ENCODE measurements around the gene CTRB1. TPM values are rescaled to one million over a fixed set of nuclear protein-coding genes. Genes with fewer than 3 reads are reported as not detected.

The CTRB1 gene
- polyA plus RNA-seq, 4 donors, result 0.04 TPM; not detected in 3

DNA sequence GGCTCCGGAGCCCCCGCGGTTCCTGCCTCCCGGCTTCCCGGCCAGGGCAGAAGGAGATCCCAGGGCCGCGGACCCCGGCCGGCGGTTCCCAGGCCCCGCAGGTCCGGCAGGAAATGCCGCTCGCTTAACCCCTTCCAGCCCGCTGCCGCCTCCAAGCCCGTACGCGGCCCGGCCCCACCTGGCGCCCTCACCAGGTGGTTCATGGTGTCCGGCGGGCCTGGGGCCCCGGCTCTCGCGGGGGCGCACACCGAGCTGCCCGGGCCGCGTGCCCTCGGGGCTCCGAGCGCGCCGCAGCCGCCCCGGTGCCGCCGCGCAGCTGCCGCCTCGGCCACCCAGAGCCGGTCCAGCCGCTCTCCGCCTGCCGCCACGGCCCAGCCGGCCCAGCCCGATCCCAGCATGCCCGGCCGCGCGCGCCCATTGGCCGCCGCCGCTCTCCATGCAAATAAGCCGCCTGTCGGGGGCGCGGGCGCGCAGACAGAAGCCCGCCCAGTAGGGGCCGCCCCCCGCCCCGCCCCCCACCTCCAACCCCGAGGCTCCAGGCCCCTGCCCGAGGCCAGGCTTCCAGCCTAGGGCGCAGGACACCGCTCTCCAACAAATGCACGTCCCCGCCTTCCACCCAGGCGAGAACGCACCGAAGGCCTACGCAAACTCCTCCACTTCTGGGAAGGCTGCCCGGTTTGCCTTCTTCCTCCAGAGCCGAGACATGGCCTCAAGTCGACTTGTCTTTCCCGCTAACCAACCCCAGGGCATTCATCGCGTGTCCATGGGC is 32.7 kb downstream of the CTRB1 start, which contains the start of gene BCAR1:
BCAR1 (minus strand) TSS at position 345 of the 769 bp plus-strand sequence; CDS start at position 203, 142 bp downstream.
- DNase-seq (ENCODE audit: low read depth in 4 of 4, low spot score in 3 of 4), result peak in 3 of 4 donors; percentile 74 to 82 (median 79)

DNA sequence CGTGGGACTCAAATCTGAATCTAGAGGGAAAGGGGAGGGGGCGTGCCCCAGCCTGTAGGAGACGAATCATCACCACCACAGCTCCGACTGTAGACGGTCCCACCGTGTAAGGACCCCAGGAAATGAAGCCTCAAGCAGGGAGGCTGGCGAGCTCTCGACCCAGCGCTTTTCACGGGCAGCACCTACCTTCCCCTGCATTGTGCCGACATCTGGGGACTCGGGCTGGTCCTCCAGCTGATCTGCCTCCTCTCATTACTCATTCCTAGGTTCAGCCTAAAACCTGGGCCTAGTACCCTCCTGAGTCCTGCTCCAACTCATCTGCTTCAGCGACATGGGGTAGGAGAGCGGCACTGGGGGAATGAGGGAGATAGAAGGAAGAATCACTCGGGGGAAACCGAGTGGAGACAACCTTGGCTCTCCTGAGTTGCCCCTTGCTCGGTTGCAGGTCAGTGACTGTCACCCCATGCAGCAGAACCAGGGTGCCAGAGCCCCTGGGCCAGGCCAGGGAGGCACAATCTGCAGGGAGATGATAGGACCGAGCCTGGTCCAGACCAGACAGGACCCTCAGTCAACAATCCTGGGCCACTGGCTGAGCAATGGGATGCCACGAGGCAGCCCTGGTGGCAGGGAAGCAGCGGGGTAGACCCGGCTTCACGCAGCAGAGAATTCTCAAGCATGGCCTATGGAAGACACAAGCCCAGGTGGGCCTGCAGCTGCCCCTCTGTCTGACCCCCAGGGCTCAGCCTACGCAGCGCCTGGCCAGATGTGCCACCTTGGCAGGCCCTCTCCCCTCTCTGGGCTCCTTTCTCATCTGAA is 33.5 kb downstream of the CTRB1 start:
- DNase-seq (ENCODE audit: low read depth in 4 of 4, low spot score in 3 of 4), result no peak

DNA sequence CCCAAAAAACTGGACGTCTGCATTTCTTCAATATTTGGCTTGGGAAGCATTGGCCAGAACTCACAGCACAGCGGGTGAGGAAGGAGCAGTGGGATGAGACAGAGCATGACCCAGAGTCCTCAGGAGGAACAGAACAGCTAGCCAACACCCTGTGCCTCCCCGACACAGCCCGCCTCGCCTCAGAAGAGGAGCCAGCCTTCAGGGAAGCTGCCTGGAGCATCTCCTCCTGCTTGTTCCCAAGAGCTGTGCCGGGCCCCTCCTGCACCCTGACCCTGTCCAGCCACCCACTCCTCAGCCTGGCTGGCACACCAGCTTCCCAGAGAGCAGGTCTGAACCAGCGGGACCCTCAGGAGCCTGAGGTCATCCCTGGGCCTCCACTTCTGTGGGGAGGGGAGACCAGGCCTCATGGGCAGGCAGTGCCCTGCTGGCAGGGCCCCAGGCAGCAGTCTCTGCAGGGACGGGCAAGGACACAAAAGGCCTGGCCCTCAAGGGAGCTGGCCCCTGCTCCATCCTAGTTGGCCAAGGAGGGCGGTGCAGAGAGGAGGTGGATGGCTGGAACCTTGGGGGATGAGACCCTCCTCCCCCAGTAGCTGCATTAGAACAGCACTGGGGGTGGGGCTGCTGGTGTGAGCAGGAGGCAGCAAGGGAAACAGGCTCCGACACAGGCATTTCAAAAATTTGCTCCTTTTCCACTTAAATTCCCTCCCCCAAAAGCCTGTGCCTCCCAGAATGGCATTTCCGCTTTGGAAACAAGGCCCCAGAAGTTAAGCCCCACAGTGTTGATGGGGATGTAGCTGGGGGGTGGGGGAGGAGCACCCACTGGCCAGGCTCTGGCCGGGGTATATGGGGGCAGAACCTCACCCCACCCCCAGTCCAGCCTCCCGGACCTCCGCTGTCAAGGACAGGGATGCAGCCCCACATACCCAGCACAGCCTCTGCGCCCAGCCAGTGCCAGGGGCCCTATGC is 34.4 kb downstream of the CTRB1 start:
- DNase-seq (ENCODE audit: low read depth in 4 of 4, low spot score in 3 of 4), result no peak

DNA sequence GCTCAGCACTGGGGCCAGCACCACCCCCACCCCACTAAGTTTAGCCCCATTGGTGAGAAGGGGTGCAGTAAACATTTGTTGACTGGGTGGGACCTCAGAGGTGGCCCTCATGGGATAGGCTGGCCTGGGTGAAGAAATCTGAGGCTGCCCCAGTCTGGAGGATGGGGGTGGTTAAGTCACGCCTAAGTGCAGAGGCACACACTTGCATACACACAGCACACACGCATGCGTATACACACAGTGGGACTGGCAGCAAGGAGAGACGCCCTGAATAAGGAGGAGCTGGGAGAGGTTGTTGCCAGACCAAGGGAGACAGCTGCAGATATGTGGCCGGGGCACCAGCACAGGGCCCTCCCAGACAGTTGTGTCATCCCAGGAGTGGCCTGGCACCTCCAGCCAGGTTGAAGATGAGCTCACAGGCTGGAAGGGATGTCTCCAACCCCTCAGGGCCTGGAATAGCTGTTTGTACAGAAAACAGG is 35.6 kb downstream of the CTRB1 start:
- no peak for DNase-seq (ENCODE audit: low read depth in 4 of 4, low spot score in 3 of 4)

DNA sequence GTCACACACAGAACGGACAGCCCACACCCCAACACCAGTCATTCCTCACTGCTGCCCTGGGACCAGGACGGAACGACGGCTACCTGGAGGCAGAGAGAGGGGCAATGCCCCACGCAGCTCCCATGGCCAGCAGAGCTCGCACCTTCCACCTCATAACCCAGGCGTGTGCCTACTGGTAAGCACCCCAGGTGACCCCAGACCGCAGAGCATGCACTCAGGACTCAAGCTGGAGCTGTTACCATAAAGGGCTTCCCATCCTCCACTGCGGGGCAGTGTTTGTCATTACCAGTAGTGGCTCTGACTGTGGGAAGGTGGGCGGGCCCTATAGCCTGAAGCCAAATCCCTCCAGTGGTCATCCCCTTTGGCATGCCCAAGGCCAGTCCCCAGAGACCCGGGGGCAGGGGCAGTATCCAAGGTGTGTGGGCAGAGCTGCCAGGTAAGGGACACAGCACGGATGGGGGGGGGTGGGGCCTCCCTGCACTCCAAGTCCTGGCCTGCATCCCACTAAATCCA is 37.3 kb downstream of the CTRB1 start:
- DNase-seq (ENCODE audit: low read depth in 4 of 4, low spot score in 3 of 4), result no peak

DNA sequence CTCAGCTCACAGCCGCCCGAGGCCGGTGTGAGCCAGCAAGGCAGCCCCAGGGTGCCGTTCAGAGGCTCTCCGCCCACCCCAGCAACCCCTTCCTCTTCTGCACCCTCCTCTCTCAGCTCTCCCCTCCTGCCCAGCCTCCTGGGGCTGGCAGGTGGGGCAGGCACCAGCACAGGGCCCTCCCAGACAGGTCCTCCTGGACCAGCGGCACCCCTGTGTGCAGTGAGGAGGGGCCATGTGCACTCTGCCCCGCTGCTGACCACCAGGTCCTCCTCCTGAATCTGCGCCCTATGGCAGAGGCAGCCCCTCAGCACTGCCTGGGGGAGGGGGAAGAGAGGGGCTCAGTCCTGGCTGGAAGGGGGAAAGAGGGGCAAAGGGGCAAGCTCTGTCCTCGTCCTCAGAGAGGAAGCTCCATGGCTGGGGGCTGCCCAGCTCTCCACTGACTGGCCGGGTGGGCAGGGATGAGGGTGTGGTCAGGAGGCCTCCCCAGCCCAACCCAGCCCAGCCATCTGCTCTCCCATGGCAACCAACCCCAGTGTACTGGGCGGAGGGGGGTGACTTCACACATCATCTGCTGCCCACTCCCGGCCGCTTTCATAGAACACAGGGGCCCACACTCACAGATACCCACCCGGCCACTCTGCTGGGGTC is 38.0 kb downstream of the CTRB1 start:
- no peak for DNase-seq (ENCODE audit: low read depth in 4 of 4, low spot score in 3 of 4)

DNA sequence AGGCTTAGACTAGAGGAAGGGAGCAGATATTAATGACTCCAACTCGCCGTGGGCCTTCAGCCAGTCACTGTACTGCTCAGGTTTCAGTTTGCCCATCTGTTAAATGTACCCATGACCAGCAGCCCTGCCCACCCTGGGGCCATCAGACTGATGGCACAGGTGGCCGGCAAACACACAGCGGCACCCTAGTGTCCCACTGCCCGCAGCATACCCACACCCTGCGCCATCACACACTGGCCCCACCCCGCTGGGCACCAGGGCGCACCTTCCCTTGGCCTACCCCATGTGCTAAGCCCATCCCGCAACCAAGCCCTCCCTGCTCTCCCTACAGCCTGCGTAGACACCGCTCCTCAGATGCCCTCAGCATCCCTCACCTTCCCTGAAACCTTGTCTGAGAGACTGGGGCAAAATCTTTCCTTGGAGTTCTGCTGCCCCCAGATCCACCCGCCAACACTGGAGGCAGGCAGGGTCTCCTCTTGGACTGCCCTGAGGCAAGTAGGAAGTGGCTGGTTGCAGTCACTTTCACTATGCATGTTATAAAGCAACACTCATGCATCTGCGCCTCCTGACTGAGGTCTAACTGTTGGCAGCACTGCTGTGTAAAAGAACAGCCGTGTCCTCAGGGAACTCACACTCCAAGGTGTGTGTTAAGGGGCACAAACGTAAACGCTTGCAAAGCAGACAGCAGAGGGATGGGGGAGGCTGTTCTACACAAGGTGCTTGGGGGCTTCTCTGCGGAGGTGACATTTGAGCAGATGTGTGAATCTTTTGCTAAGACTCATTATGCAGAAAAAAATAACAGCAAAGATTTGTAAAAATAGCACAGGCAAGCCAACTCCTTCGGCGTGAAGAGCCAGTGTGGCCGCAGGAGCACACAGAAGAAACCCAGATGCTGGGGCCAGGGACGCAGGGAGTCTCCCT is 39.4 kb downstream of the CTRB1 start:
- DNase-seq (ENCODE audit: low read depth in 4 of 4, low spot score in 3 of 4), result no peak

DNA sequence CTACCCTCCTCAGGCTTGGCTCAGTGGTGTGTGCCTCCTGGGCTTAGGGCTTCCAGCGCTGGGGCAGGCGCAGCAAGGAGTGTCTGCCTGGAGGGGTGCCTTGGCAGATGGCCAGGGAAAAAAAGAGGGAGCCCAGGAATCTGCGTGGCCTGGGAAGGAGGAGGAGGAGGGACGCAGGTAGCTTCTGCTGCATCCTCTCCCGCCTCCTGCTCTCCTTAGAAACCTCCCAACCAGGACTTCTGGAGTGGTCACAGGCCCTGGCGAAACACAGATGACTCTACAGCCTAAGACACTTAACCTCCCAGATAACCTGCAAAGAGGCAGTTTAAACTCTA is 40.0 kb downstream of the CTRB1 start:
- DNase-seq (ENCODE audit: low read depth in 4 of 4, low spot score in 3 of 4), result no peak

DNA sequence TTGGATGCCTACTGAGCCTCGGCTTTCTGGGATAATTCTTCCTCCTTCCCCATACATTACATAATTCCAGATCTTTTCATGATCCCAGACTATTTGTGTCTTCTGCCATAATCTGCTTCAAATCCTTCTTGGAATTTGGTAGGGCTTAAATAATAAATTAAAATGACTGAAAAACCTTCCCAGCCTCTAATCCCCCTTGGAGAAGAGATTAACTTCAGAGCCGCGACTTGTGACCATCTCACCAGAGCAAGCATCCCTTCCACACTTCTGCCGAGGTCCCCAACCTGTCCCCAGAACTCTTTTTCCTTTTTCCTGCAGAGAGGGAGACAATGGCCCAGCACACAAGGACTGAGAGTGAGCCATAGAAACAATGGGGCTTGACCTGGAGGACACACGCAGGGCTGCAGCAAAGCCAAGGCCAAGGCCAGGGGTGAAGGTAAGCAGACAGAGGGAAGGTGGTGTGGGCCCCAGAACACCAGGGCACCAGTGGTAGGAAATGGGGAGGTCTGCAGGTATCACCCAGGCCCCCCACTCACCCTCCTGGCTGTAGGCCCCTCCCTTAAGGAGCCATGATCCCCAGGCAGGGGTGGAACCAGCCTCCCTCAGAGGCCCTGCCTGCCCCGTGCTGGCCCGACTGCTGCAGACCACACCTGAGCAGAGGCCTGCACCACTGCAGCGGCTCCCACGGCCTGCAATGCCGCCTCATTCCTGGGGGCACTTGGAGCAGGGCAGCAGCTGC is 42.2 kb downstream of the CTRB1 start:
- no peak for DNase-seq (ENCODE audit: low read depth in 4 of 4, low spot score in 3 of 4)

DNA sequence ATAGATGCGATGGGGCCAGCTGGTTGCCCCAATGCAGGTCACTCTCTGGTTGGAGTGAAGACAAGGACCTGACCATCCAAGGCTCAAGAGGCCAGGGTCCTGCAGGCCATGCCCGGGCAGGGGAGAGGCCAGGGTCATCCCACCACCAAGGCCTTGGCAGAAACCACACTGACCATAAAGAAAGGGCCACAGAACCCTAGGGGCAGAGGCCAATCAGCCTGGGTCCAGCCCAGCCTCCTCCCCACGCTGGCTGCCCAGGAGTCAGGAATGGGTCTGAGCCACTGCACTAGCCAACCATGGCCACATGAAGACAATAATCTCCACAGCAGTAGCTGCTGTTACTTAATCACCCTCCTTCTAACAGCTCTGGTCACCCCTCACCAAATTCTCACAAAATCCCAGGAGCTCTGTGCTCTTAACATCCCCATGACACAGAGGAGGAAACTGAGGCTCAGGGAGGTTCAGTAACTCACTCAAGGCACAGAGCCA is 42.8 kb downstream of the CTRB1 start:
- DNase-seq (ENCODE audit: low read depth in 4 of 4, low spot score in 3 of 4), result no peak

DNA sequence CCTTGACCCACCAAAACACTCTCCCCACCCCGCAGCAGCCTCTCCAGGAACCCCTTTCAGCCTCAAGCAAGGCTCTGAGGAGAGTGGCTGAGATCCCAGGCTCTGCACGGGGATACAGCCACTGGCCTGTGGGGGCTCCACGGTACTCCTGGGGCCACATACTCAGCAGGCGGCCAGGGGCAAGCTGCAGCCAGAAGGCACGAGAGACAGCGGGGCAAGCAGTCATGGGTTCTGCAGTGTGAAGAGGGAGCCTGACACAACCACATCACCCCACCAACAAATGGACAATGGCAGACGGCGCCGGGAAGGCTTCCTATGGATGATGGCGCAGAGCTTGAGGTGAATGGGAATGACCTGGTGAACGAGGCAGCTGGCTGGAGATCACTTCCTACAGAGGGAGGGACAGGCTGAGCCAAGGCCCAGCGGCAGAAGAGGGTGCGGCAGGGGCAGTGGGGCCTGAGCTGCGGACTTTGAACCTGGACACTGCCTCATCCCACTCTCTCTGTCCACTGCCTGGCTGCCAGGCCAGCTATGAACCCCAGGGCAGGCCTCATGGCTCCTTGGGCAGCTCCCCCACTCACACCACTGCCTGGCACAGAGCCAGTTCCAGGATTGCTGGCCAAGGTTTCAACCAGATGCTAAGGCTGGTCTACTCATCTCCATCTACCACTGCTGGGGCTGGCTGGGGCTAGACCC is 43.5 kb downstream of the CTRB1 start:
- no peak for DNase-seq (ENCODE audit: low read depth in 4 of 4, low spot score in 3 of 4)

DNA sequence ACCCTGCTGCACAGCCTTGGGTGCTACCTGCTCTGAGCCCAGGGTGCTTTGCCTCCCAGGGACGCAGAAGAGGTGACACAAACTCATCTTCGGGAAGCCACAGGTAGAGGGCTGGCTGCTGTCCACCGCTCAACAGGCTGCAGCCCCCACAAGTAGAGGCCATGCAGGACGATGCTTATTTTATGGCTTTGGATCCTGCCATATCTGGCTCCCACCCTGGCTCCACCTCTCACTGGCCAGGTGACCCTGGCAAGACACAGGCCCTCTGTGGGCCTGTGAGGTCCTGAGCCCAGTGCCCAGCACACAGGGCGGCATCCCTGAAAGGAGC is 44.0 kb downstream of the CTRB1 start:
- DNase-seq (ENCODE audit: low read depth in 4 of 4, low spot score in 3 of 4), result no peak

DNA sequence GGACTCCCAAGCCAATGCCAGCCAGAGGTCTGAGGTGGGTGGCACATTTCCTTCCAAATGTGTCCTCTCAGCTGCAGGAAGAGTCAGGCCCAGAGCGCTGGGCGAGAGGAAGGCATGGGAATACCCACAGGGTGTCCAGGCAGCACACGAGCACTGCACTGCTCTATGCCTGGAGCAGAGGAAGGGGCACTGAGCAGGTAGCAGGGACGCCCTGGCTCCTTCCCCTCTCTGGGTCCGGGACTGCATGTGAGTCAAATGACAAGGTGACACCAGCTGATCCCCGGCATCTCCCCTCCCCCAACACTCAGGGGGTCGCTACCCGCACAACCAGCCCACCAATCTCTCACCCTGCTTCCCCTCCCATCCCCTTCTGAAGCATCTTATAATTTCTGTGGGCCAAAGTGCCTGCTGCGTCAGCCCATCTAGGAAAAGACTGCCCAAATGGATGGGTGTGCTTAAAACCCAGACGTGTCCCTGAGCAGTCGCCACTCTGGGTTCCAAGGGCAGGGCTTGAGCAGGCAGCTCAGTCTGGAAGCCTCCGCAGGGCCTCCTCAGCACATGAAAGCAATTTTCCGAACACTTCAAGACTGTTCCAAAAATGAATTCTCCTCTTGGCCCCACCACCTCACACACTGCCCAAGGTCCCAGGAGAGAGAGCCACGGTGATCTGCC is 44.6 kb downstream of the CTRB1 start:
- DNase-seq (ENCODE audit: low read depth in 4 of 4, low spot score in 3 of 4), result no peak

DNA sequence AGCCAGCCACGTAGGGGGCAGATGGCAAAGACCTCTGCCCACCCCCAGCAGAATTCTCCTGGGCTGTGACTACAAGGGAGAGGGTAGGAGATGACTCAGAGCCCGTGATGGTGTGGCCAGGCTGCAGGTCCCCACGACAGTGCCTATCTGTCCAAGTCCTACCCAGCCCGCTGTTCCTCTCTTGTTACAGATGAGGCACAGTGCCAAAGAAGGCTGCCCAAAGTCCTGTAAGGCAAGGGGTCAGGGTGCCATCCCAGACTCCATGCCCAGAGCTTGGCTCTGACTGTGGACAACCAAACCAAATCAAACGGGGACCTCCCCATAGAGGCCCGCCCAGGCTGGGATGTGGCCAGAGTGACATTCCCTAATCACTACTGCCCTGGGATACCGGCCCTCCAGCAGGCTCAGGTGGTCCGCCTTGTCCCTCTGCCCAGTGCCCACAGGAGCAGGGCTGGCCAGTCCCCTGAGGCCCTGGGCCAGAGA is 45.2 kb downstream of the CTRB1 start:
- DNase-seq (ENCODE audit: low read depth in 4 of 4, low spot score in 3 of 4), result no peak

DNA sequence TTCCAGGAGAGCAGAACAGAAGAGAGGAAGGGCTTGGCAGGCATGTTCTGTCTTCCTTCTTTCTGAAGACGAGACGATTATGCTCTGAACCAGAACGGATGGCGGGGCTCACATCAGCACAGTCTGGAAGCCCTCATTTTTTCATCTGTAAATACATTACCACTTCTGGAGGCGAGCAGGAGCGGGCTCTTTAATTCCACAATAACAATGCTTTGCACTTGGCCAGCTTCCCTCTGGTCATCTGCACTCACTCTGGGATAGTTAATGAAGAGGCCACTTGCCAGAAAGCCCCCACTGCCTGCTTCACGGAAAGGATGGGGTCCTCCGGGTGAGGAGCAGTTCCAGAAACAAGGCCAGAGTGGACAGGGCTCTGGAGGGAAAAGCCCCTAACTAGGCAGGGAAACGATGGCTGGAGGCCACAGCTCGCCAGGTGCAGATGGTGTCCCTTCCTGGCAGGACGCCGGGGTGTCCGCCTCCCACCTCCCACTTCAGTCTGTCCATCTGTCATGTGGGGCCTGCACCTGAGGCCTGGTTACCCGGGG is 45.7 kb downstream of the CTRB1 start:
- DNase-seq (ENCODE audit: low read depth in 4 of 4, low spot score in 3 of 4), result no peak
